Activated T-cell treated with anti-CD3 and anti-CD28 coated beads, Interleukin-2, amount 50 U/mL, for 24 hours (primary cell): ENCODE results near the gene SLC7A1.
"Not testable (repeated sequence)": the region's sequence is repeated elsewhere in the genome, so short reads cannot be mapped to it uniquely, and the experiment has no call there.

Experiments
- DNase-seq: peaks from one replicate; pipeline ENCODE4 v3.0.0-alpha.2; 2020
- H3K27ac Mint-ChIP-seq: 2 replicates; pipeline ENCODE4 v1.8.0; 2020; ENCODE audit warnings: mild to moderate bottlenecking, mixed read lengths
- H3K27me3 Mint-ChIP-seq: 2 replicates; pipeline ENCODE4 v1.8.0; 2020; ENCODE audit warnings: mixed read lengths
- H3K36me3 Mint-ChIP-seq: 2 replicates; pipeline ENCODE4 v1.8.0; 2020; ENCODE audit warnings: low read depth, mixed read lengths
- H3K4me1 Mint-ChIP-seq: 2 replicates; pipeline ENCODE4 v1.8.0; 2020; ENCODE audit warnings: low read depth, mixed read lengths
- H3K4me3 Mint-ChIP-seq: 2 replicates; pipeline ENCODE4 v1.8.0; 2020; ENCODE audit warnings: mild to moderate bottlenecking, moderate library complexity, mixed read lengths
- H3K9me3 Mint-ChIP-seq: 2 replicates; pipeline ENCODE4 v1.8.0; 2020; ENCODE audit warnings: mixed read lengths

Gene SLC7A1

DNA sequence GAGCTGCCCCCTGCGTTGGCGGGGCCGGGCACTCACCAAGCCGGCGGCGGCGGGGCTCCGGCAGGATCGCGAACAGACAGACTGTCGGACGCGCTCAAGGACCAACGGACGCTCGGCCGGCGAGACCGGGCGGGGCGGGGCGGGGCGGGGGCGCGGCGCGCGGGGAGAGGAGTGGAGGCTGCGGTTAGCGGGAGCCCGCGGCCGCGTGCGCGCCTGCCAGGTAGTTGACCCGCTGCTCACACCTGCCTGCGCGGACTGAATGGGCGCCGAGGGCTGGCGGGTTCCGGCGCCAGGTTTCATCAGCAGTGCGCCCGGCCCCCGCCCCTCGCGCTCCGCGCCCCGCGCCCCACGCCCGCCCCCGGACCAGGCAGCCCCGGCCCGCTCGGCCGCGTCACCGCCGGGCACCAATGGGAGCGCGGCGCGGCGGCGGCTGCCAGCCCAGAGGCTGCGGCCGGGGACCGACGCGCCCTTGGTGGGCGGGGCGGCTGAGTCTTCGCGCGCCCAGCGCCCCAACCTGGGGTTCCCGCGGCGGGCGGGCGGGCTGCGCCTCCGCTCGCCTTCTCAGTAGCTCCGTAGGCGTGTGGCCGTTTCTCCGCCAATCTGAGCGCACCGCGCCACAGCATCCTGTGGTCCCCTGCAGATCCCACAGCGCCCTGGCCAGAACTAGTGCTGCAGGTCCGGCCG, at the start of gene SLC7A1:
Gene SLC7A1, minus strand, starts transcription at position 309 of the 684 bp plus-strand sequence. CDS start 59,500 bp downstream, outside the sequence.
- peaks cover 39% of the 10 kb centered on the region for H3K36me3 Mint-ChIP-seq
- peak within 1 kb of the TSS; percentile 92 for H3K4me3 Mint-ChIP-seq
- H3K4me1 Mint-ChIP-seq: peaks cover 42% of the 10 kb centered on the region
- peaks cover 3% of the 10 kb centered on the region for H3K27me3 Mint-ChIP-seq
- peak; percentile 91 for DNase-seq
- H3K9me3 Mint-ChIP-seq: no peaks in the 10 kb centered on the region
- peak within 1 kb of the TSS; percentile 98 for H3K27ac Mint-ChIP-seq

DNA sequence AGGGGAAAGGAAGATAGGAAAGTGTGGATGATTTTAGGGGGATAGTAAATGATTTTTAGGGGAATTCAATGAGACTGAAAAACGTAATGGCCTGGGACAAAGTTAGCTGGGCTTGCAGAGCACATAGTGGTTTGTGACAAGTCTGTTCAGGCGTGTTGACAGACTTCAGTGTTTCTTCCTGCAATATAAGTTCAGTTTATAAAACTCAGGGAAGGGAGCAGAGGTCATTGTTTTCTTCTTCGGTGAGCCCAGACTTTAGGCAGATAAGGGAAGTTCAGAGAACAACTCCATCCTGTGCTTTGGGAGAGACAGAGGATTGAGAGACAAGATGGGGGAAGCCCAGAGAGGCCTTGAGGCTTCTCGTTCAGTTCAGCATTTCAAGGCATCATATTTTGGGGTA, 45.2 kb upstream of the SLC7A1 start:
- no peak for DNase-seq
- Mint-ChIP-seq H3K4me3 (no peak overlapping the region), H3K27ac (no peak overlapping the region), H3K27me3 (peaks cover 14% of the 10 kb centered on the region), H3K4me1 (no peaks in the 10 kb centered on the region), H3K36me3 (no peaks in the 10 kb centered on the region), H3K9me3 (no peaks in the 10 kb centered on the region)

GRCh38 chr13:29636831-29637230, 41.3 kb upstream of the SLC7A1 start:
- H3K4me1 Mint-ChIP-seq, H3K9me3 Mint-ChIP-seq, H3K36me3 Mint-ChIP-seq, DNase-seq, H3K4me3 Mint-ChIP-seq, H3K27ac Mint-ChIP-seq: not testable (repeated sequence)
- H3K27me3 Mint-ChIP-seq: peaks cover 44% of the 10 kb centered on the region

DNA sequence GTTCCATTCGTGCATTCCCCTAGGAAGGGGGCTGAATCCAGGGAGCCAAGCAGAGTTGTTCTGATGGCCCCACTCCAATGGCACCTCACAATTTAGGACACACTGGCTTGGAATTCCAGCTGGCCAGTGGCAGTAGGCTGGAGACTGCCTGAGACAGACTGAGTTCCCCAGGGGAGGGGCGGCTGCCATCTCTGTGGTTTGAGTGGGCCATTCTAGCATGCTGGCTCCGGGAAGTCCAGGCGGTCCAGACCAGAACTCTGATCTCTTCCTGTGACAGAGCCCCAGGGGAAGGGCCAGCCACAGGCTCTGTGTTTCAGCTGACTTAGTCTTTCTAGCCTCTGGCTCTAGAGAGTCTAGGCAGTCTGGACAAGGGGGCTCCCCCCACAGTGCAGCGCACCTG, 29.5 kb upstream of the SLC7A1 start:
- no peak overlapping the region for H3K4me3 Mint-ChIP-seq
- H3K27me3 Mint-ChIP-seq: peaks cover 21% of the 10 kb centered on the region

DNA sequence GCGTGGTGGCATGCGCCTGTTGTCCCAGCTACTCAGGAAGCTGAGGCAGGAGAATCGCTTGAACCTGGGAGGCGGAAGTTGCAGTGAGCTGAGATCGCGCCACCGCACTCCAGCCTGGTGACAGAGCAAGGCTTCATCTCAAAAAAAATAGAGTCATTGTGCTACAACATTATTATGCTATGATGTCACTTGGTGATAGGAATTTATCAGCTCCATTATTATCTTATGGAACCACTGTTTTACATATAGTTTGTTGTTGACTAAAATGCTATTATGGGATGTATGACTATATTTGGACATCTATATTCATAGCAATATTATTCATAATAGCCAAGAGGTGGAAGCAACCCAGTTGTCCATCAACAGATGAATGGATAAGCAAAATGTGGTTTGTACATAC, 26.4 kb upstream of the SLC7A1 start:
- no peaks in the 10 kb centered on the region for H3K4me1 Mint-ChIP-seq
- no peaks in the 10 kb centered on the region for H3K36me3 Mint-ChIP-seq
- DNase-seq: no peak
- peaks cover 33% of the 10 kb centered on the region for H3K27me3 Mint-ChIP-seq
- no peak overlapping the region for H3K27ac Mint-ChIP-seq
- H3K9me3 Mint-ChIP-seq: peaks cover 2% of the 10 kb centered on the region
- no peak overlapping the region for H3K4me3 Mint-ChIP-seq

More for the DNA sequence above, 29.5 kb upstream of the SLC7A1 start:
- Mint-ChIP-seq H3K27ac (no peak overlapping the region), H3K36me3 (no peaks in the 10 kb centered on the region), H3K9me3 (no peaks in the 10 kb centered on the region), H3K4me1 (peaks cover 5% of the 10 kb centered on the region)
- DNase-seq: no peak

DNA sequence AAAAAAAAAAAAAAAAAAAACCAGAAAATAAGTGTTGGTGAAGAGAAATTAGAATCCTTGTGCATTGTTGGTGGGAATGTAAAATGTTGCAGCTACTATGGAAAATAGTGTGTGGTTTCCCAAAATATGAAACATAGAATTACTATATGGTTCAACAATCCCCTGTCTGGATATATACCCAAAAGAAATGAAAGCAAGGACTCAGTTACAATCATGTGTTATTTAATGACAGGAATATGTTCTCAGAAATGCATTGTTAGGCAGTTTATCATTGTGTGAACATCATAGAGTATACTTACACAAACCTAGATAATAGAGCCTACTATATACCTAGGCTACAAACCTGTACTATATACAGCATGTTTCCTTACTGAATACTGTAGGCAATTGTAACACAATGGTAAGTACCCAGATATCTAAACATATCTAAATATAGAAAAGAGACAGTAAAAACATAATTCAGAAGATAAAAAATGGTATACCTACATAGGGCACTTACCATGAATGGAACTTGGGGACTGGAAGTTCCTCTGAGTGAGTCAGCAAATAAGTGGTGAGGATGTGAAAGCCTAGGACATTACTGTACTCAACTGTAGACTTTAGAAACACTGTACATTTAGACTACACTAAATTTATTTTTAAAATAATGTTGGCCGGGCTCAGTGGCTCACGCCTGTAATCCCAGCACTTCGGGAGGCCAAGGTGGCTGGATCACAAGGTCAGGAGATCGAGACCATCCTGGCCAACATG, 25.7 kb upstream of the SLC7A1 start:
- no peak overlapping the region for H3K4me3 Mint-ChIP-seq
- H3K27me3 Mint-ChIP-seq: peaks cover 35% of the 10 kb centered on the region
- H3K4me1 Mint-ChIP-seq: no peaks in the 10 kb centered on the region
- no peak for DNase-seq
- H3K27ac Mint-ChIP-seq: no peak overlapping the region
- H3K36me3 Mint-ChIP-seq: no peaks in the 10 kb centered on the region
- peaks cover 2% of the 10 kb centered on the region for H3K9me3 Mint-ChIP-seq

DNA sequence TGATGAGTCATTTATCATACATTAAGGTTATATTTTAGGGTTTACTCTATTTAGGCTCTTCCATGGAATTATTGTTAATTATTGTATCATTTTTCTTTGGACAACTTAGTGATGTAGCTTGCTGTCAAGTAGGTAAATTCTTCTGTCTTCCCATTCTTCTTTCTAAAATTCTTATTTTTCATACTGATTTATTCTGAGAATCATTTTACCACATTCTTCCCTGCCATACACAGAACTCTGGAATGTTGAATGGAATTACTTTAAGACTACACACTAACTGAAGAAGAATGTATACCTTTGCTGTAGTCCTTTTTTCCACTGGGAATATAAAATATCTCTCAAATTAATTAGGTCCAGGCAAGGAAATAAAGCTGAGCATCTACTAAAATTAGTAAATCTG, 24.5 kb upstream of the SLC7A1 start:
- H3K27me3 Mint-ChIP-seq: peaks cover 43% of the 10 kb centered on the region
- H3K27ac Mint-ChIP-seq: no peak overlapping the region
- H3K36me3 Mint-ChIP-seq: no peaks in the 10 kb centered on the region
- H3K9me3 Mint-ChIP-seq: peaks cover 2% of the 10 kb centered on the region
- DNase-seq: no peak
- H3K4me1 Mint-ChIP-seq: no peaks in the 10 kb centered on the region
- H3K4me3 Mint-ChIP-seq: no peak overlapping the region

DNA sequence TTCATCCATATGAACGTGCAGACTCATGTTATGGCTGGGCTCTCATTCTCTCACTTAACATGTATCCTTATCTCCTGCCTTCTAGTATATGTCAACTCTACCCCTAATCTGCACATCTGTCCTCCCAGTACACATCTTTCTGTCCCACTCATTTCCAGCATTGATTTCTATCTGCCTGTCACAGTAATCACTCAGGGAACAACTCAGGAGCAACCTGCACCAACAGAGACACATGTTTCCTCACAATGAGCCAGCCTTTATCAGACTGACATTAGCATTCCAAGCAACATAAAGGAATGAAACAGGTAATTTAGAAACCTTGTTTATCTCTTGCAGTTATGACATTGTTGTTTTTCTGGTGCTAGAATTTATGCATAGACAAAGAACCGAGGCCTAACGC, 17.6 kb upstream of the SLC7A1 start:
- Mint-ChIP-seq H3K27me3 (peaks cover 58% of the 10 kb centered on the region), H3K9me3 (peaks cover under 1% of the 10 kb centered on the region), H3K27ac (no peak overlapping the region), H3K4me1 (no peaks in the 10 kb centered on the region), H3K36me3 (no peaks in the 10 kb centered on the region), H3K4me3 (no peak overlapping the region)
- no peak for DNase-seq

GRCh38 chr13:29607465-29607864, 12.0 kb upstream of the SLC7A1 start:
- DNase-seq: no peak
- no peaks in the 10 kb centered on the region for H3K4me1 Mint-ChIP-seq

GRCh38 chr13:29605860-29606526, 10.5 kb upstream of the SLC7A1 start:
- H3K4me1 Mint-ChIP-seq: no peaks in the 10 kb centered on the region
- no peak overlapping the region for H3K27ac Mint-ChIP-seq
- H3K9me3 Mint-ChIP-seq: no peaks in the 10 kb centered on the region
- no peak for DNase-seq
- H3K36me3 Mint-ChIP-seq: no peaks in the 10 kb centered on the region
- H3K27me3 Mint-ChIP-seq: peaks cover 2% of the 10 kb centered on the region
- no peak overlapping the region for H3K4me3 Mint-ChIP-seq

More at GRCh38 chr13:29607465-29607864, 12.0 kb upstream of the SLC7A1 start:
- Mint-ChIP-seq H3K27me3 (peaks cover 13% of the 10 kb centered on the region), H3K4me3 (no peak overlapping the region), H3K36me3 (no peaks in the 10 kb centered on the region), H3K27ac (no peak overlapping the region), H3K9me3 (no peaks in the 10 kb centered on the region)

- Mint-ChIP-seq H3K4me1 (peaks cover 18% of the 10 kb centered on the region), H3K27me3 (peaks cover 3% of the 10 kb centered on the region), H3K4me3 (no peak overlapping the region), H3K9me3 (no peaks in the 10 kb centered on the region), H3K36me3 (peaks cover 13% of the 10 kb centered on the region), H3K27ac (no peak overlapping the region)
- DNase-seq: no peak
Observed at GRCh38 chr13:29598321-29598720, 2.8 kb upstream of the SLC7A1 start.

- H3K9me3 Mint-ChIP-seq: no peaks in the 10 kb centered on the region
- H3K27me3 Mint-ChIP-seq: peaks cover 3% of the 10 kb centered on the region
- no peak overlapping the region for H3K4me3 Mint-ChIP-seq
- peaks cover 18% of the 10 kb centered on the region for H3K36me3 Mint-ChIP-seq
- H3K27ac Mint-ChIP-seq: no peak overlapping the region
- H3K4me1 Mint-ChIP-seq: peaks cover 24% of the 10 kb centered on the region
- DNase-seq: no peak
Observed at GRCh38 chr13:29597706-29598105, 2.2 kb upstream of the SLC7A1 start.

DNA sequence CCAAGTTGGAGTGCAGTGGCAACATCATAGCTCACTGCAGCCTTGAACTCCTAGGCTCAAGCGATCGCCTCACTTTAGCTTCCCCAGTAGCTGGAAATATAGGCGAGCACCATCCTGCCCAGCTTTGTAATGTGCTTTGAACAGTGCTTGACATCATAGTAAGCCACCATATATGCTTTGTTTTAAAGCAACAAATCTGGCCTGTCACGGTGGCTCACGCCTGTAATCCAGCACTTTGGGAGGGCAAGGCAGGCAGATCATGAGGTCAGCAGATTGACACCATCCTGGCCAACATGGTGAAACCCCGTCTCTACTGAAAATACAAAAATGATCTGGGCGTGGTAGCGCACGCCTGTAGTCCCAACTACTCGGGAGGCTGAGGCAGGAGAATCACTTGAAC, 1.8 kb upstream of the SLC7A1 start:
- Mint-ChIP-seq H3K4me1 (peaks cover 29% of the 10 kb centered on the region), H3K27me3 (peaks cover 3% of the 10 kb centered on the region), H3K36me3 (peaks cover 23% of the 10 kb centered on the region), H3K27ac (no peak overlapping the region), H3K9me3 (no peaks in the 10 kb centered on the region), H3K4me3 (no peak overlapping the region)
- no peak for DNase-seq

DNA sequence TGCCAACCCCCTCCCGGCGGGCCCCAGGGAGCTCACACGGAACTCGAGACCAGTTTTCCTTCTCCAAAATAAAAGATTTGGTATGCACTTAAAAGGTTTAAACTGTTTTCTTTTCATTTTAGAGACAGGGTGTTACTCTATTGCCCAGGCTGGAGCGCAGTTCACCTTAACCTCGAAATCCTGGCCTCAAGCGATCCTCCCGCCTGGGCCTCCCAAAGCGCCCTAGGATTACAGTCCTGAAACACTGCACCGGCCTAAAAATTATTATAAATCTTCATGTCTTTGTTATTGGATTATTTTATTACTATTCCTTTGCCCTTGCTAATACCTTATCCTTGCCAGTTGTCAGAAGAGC, 553 bp upstream of the SLC7A1 start:
- Mint-ChIP-seq H3K9me3 (no peaks in the 10 kb centered on the region), H3K36me3 (peaks cover 35% of the 10 kb centered on the region), H3K27me3 (peaks cover 3% of the 10 kb centered on the region), H3K4me3 (peak overlapping the region; percentile 81), H3K27ac (peak overlapping the region; percentile 93), H3K4me1 (peaks cover 40% of the 10 kb centered on the region)
- DNase-seq: no peak
